NCI-H1930 (cell line): Measurements from ENCODE around the gene DENND1A.

Experiments used
- DNase-seq, 2 experiments: peaks; one replicate each; lab custom pipeline; 2025; lab: John Stamatoyannopoulos, UW

Gene DENND1A

DNA sequence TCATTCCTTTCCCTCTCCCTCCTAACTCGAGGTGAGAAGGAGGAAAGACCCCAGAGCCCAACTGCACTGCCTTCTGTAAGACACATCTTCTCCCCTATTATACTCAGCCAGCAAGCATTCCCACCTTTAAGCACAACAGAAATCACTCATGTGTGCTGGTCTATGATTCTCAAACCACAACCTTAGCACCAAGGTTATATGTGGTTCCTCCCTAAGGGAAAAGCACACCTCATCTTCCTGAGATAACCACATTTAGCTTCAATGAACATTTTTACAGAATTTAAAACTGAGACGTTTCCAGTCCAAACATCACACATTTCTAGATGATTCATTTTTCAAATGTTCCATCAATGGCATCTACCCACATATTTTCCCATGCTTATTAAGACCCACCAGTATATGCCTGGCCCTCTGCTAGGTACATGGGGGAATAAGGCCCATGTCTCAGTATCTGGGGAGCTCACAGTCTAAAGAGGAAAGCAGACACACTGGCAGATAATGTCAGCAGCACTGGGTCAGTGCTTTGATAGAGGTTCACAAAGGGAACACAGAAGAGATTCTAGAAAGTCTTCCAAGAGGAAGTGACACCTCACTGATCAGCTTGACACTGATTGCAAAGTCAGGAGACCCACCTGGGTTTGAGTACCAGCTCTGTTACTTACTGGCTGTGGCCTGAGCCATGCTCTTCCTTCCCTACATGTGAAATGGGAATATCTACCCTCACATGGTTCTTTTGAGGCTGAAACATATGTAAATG lies 245.4 kb downstream of the DENND1A start:
- no peak for DNase-seq

DNA sequence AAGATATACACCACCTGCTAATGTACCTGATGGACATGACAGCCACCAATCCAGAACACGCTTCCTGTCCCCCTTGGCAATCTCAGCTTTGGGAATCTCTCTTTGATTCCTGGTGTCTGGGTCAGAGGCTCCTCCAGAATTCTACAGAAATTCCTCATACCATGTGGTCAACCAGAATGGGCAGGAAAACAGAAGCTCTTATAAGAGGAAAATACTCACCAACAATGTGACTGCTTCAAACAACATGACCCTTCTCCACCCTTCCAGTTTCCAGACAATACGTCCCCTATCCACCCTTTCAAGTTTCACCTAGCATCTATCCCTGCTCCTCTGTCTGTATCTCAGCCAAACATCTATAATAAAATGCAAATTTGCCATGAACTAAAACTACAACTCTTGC lies 247.2 kb downstream of the DENND1A start:
- no peak for DNase-seq

DNA sequence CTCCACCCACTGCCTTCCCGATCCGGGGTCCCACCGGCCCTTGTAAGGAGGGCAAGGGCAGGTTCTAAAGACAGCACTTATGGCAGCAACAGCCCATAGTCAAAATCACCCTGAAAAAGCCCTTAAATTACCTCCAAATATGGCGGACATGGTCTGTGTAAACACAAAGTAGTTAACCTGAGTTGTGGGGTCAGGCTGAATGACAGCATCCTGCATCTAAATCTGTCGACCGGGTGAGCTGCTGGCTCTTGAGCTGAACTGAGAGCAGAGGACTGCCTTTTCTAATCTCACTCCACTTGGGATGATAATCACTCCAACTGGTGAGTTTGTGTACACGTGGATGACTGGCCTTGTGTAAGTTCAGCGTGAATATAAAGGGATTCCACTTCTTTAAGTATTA lies 249.6 kb downstream of the DENND1A start:
- no peak for DNase-seq

DNA sequence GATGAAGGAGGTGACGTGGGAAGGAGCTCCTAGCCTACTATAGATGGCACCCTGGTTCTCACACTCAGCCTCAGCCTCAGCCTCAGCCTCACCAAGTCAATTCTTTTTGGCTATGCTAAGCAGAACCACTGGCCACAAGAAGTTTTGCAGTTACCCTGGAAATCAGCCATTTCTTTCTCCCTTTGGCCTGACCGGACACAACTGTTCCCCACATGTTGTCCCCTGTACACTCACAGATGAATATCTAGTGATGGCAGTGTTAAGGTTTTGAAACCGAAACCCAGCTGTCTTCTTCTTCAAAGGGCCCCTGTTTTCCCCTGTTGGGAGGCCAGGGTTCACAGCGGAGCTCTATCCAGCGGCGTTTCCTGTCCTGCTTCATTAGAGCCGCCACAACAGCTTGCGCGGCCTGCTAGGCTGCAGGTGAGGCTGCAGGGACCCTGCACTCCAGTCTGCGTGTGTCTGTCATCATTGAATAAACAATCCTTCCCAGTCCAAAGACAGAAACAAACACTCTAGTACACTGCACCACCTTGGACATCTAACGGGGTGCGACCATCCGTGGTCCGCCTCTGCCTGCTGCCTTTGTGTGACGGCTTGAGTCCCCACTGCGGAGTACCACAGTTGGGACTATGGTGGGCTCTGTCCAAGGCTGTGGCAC lies 250.5 kb downstream of the DENND1A start:
- no peak for DNase-seq

DNA sequence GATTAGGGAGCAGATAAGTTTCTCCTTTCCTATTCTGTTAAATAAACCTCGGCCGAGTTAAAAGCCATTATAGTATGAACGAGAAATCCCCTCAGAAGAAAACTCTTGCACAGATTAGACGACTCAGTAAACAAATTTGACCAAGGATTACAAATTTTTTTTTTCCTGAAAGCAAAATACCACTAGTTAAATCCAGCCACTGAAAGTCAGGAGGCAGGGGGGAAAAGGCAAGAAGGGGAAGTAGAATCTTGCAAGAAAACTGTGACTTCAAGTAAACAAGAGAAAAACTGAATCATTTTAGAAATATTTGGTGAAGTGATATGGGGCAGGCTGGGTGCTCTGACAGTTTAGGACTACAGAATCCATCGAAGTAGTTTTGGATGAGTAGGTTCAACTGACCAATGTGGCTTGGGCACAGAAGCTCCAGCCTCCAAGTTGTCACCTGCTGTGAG lies 251.0 kb downstream of the DENND1A start:
- no peak for DNase-seq

DNA sequence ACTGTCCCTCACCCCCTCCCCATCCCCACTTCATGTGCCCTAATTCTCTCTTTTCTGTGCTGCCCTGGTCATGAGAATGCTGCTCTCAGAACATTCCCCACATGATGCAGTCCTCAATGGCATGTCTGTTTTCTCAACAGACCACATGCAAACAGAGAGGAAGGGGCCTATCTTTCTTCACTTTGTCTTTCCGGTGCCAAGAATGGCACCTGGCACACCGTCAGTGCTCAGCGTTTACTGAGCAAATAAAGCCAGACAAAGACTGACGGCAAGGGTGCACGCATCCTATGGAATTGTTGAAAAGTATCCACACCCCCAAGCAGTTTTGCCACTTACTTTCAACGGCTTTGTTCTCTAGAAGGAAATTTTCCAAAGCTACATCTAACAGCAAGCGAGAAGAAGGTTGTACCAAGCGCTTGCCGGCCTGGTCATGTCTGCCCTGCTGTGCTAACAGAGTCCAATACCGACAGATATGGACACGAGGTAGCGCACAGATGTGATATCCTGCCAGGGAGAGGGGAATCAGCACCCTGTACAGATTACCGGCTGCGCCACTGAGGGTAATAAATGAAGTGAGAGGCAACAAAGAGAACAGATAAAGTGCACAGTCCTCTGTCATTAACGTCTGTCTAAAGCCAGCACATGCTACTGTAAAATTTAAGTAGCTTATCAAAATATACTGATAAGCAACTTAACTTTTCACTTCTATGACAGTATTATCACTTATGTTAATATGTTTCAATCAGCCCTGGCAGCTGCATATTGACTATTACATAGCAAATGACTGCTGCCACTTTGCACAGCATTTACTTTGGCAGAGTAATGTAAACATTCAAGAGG lies 251.7 kb downstream of the DENND1A start:
- peak; percentile 50 to 63 for DNase-seq

DNA sequence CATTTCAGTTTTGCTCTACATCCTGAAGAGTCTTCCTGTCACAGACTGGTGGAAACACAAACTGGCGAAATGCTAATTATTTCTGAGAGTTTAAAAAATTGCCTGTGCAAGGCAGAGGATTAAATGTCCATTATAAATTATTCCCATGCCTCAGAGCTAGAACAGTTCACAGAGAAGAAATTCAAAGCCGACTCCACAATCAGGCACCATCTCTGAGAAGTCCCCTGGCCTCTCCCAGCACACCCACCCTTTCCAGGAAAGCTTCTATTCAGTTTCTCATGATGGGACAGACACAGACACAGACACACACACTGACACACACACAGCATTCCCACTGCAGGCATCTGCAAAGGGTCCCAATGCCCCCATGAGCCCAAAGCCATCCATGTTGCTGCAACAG lies 253.1 kb downstream of the DENND1A start:
- DNase-seq, result no peak

DNA sequence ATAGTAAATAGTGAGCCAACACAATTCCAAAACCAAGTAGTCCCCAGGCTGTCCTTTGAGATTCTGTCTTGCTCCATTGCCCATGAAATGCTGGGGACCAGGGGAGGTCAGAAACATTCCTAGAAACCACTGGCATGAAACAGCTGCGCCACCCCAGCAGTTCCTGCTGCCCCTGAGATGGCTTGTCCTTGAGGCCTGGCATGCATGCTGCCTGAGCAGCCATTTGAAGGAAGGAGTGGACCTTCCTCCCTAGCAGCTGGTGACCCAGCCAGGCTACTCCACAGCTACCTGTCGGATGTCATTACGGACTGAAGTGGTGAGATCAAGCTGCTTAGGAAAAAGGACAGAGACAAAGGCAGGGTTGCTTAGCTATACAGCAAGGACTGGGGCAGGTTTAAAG lies 260.6 kb downstream of the DENND1A start:
- no peak for DNase-seq

DNA sequence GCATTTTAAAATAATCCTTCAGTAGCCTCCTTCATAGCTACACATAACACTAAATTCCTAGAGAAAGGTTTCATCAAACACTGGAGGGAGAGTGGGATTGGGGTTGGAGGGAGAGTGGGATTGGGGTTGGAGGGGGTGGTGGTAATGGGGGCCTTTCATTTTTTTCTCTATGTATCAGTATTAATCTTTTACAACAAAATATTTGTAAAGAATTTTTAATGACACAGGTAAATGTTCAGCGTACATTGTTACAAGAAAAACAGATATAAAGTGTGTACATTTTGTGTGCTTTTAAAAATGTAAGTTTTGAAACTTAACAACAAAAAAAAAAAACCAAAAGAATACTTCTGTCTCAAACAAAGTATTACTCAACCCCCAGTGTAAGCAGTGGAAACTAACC lies 266.4 kb downstream of the DENND1A start:
- no peak for DNase-seq

DNA sequence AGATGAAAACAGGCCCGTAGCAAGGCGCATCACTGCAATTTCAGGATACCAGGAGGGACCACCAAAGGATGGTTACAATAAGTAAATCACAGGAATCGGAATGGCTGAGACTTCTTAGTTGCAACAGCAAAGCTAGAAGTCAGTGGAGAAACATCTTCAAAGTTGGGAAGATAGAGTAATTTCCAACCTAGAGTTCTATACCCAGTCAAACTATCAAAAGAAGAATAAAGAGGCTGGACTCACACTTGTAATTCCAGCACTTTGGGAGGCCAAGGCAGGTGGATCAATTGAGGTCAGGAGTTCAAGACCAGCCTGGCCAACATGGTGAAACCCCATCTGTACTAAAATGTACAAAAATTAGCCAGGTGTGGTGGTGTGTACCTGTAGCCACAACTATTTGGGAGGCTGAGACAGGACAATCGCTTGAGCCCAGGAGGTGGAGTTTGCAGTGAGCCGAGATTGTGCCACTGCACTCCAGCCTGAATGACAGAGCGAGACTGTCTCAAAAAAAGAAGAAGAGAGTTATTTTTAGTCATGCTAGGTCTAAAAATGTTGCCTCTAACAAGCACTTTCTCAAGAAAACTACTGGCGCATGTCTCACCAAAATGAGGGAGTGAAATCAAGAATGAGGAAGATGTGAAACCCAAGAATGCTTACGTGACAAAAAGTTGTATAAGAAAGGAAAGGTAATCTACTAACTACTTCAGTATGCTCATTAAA lies 267.7 kb downstream of the DENND1A start:
- DNase-seq, result no peak

DNA sequence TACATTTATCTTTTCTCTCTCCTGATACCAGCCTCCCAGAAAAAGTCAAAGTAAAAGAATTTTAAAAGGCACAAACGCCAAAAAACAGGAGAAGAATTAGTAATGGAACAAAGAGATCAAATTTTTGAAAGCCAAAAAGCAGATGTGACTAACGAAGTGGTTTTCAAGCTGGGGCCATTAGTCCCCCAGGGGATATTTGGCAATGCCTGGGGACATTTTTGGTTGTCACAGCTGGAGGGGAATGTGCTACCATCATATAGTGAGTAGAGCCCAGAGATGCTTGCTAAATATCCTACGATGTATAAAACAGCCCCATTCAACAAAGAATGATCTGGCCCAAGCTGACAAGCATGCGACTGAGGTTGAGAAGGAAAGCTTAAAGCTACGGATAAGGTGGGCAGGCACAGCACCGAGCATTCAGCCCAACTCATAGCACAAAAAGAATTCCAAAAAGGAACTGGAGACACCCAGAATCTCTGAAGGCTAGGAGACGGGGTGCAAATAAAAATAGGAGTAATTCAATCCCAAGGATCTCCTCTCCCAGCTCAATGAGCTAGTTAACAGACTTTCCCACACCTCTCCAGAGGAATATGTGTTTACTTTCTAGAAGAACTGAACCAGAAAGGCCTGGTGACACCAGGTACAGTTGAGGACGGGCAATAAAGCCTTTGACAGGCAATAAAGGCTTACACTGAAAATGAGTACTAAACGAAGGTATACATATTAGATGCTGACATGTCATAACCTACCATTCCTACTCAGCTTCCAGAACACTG lies 269.0 kb downstream of the DENND1A start:
- DNase-seq, result no peak

DNA sequence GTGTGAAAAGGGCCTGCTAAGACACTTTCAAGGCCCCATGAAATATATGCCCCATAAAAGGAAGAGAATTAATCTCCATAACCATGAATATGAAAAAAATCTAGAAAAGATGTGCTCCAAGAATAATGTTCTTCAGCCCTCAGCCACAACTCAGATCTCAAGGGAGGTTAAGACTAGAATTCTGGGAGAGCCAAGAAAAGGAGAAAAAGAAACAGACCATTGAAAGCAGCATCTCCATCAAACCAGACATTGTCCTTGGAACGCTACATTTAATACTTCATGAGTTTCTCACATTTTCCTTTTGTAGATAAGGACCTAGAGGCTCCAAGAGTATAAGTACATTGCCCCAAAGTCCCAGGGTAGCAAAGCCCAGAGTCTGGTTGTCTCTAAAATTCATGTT lies 270.6 kb downstream of the DENND1A start:
- DNase-seq, result no peak

DNA sequence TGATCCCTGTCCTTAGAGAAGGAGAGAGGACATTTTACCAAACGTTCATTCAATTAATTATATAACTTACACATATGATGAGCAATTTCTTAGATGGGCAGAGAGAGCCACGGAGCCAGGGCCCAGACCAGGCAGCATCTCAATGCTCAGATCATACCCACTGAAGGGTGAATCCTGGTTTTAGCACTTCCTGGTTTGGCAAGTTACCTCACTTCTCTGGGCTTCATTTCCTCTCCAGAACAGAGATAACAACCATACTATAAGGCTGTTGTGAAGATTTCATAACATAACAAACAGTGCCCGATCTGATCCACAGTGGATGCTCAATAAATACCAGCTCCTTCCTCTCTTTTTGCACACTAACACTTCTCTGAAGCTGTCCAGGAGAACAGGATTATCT lies 271.1 kb downstream of the DENND1A start:
- no peak for DNase-seq

DNA sequence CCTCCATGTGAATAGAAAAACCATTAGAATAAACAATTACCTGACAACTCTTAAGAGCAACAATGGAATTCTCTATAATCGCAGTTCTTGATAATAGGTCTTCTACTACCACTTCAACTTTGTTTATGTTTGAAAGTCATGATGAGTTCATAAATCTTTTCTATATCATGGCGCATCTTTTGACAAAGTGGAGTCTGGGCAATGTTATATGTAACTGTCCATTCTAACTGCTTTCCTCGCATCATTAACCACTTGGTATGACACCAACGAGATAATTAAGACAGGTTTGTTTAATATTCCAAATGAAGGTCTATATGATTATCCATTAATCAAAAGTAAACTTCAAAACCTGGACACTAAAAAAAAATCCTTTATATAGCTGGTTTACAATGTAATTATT lies 272.0 kb downstream of the DENND1A start:
- peak in 1 of 2 experiments; percentile 33 for DNase-seq

DNA sequence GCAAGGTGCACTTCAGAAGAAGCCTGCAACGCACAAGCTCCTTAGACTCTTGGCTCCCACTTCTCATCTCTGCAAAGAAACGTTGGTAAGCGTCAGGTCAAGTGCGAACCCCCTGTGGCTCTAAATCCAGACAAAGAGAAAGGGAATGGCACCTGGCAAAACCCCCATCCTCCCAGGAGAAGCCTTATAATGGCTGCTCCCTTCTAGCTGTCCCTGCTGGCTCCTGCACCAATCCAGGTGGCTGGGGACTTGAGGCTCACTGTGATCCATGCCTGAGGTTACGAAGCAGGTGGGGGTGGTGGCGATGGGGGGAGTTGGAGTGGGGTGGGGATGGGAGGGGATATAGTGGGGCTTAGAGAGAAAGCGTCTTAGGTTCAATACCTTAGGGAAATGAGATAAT lies 272.8 kb downstream of the DENND1A start:
- no peak for DNase-seq

DNA sequence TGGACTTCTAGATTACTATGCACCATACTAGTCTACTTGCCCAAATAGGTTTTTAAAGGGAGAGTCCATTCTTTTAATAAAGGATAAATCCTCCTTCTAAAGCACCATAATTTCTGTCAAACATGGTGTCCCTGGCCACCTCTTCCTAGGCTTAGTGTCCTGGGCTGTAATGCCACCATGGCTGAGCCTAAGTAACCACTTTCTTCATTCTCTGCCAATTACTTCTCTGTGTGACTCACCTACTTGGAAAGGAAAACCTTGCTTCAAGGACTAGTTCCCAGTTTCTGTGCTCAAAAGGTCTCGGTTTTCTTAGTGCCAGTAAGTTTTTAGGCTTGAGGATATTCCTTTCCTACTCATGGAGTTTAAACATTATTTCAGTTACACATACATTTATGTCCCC lies 273.4 kb downstream of the DENND1A start:
- DNase-seq, result no peak

DNA sequence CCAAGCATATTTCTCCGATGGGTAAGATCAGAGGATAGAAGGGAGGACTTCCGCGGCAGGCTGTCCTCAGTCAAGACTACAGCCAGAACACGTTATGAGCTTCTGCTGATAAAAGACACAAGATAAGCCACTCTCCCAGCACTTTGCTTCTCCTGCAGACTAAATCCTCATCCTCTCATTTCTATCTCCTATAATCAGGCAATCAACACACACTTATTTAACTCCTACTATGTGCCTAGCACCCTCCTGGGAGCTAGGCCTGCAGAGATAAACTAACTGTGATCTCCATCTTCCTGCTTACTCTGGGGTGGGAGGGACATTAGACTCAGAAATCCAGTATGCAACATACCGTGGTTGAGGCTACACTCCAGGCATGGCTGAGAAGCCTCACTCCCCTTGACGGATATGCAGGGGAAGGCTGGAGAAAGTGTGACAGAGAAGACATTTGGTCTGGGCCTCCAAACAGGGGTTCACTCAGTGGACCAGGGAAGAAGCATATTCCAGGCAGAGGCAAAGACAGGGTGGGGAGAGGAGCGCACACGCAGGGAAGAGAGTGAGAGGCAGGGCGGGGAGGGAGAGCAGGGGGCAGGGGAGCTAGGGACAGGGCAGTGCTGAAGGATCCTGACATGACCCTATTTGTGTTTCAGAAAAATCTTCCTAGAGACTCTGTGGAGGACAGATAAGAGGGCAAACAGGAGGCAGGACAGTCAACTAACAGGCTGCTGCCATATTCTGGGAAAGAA lies 274.1 kb downstream of the DENND1A start:
- DNase-seq, result no peak

DNA sequence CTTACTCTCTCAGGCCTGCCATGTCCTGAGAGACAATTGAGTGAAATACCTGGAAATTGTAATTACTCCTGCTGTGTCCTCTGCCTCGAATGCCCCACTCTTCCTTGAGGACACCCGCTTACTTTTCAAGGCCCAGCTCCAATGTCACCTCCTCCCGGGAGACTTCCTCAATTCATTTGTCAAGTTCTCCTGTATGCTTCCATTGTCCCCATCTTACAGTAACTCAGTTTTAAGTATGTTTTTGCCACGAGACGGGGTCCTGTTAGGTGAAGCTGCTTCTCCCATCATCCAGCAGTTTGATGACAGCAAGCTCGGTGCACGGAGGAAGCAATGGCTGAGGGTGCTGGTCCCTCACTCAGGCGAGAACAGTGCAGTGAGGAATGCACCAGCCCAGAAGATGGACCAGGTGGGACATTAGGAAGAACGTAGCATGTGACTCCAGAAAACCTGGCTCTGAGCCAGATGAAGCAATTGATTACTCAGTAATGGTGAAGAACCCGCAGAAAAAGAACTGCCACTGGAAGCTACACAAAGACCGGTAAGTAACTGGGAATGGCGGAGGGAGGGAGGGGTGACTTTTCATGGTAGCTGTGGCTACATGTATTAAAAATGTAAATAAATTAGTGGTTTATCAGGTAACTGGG lies 274.8 kb downstream of the DENND1A start:
- DNase-seq, result no peak

DNA sequence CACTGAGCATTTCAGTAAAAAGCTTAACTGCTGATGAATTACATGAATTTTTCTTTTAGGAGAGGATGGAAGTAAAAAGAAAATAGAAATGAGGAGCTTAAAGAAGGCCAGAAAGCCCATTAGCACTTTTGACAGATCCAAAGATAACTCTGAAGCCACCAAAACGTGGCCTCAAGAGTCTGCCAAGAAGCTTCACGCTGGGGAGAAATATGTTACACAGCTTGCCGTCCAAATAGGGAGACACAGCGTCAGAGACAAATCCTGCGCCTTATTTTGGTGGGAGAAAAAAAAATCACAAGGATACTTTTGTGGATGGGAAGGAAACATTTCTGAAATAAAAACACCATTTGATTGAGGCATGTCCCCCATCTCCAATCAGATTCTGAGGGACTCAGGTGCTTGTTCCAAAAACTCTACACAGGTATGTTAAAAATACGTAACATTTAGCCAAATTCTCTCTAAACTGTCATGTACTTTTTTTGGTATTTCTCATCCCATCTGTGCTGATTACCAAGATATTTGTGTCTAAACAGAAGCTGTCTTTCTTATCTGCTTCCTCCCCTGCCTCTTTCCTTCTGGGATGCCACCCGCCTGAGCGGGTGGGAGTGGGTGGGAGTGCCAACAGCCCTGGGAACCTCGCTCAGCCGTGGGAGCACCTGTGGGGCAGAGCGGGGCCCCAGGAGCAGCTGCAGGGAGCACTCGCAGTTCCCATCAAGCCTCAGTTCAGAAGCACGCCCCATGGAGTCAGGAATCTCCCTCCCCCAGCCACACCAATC lies 275.5 kb downstream of the DENND1A start:
- DNase-seq, result no peak
